Neutrophil (primary cell): Measurements from ENCODE around the gene TUBD1.
A peak's percentile ranks its signal among the peaks of the same experiment; 100 is the strongest.

Source experiments
- H3K27ac ChIP-seq: fragments of 200-600 bp; sonication (generic); 2 replicates; pipeline ENCODE4 v1.5.1; 2016; ENCODE audit warnings: mild to moderate bottlenecking, moderate library complexity
- H3K27me3 ChIP-seq: fragments of 200-600 bp; sonication (generic); 2 replicates; pipeline ENCODE4 v1.6.0; 2016; ENCODE audit warnings: mild to moderate bottlenecking
- H3K36me3 ChIP-seq: fragments of 200-600 bp; sonication (generic); 2 replicates; pipeline ENCODE4 v1.5.1; 2017
- H3K4me1 ChIP-seq, 2 experiments: fragments of 200-600 bp in 1 of 2; sonication (generic) in 1 of 2; 1 replicate in 1 of 2; 2 replicates in 1 of 2; pipeline versions ENCODE4 v1.5.1 to v1.6.1; 2013 to 2016; ENCODE audit warnings: low read depth in 1 of 2, low read length in 1 of 2, mild to moderate bottlenecking in 1 of 2, moderate library complexity in 1 of 2; ENCODE audit not compliant: control insufficient read depth in 1 of 2, insufficient read depth in 1 of 2
- H3K4me3 ChIP-seq, 2 experiments: fragments of 200-600 bp in 1 of 2; sonication (generic) in 1 of 2; 1 replicate in 1 of 2; 2 replicates in 1 of 2; pipeline ENCODE4 v1.5.1; 2013 to 2016; ENCODE audit warnings: low read depth in 1 of 2, low read length in 1 of 2, mild to moderate bottlenecking in 1 of 2, moderate library complexity in 1 of 2
- H3K9me3 ChIP-seq: fragments of 200-600 bp; sonication (generic); 2 replicates; pipeline ENCODE4 v1.5.1; 2016
- TF ChIP-seq, protein P1 (sequence below): fragments of 200-600 bp; sonication (generic); IDR thresholded peaks from 2 replicates; pipeline ENCODE4 v1.5.1; 2016; ENCODE audit warnings: antibody characterized with exemption

Gene TUBD1

GRCh38 chr17:59827721-59828477 lies 64.8 kb downstream of the TUBD1 start:
- H3K9me3 ChIP-seq, result no peaks in the 10 kb centered on the region
- no peaks in the 10 kb centered on the region for H3K27me3 ChIP-seq
- H3K27ac ChIP-seq, result peak overlapping the region; percentile 11
- TF ChIP-seq, protein P1, sequence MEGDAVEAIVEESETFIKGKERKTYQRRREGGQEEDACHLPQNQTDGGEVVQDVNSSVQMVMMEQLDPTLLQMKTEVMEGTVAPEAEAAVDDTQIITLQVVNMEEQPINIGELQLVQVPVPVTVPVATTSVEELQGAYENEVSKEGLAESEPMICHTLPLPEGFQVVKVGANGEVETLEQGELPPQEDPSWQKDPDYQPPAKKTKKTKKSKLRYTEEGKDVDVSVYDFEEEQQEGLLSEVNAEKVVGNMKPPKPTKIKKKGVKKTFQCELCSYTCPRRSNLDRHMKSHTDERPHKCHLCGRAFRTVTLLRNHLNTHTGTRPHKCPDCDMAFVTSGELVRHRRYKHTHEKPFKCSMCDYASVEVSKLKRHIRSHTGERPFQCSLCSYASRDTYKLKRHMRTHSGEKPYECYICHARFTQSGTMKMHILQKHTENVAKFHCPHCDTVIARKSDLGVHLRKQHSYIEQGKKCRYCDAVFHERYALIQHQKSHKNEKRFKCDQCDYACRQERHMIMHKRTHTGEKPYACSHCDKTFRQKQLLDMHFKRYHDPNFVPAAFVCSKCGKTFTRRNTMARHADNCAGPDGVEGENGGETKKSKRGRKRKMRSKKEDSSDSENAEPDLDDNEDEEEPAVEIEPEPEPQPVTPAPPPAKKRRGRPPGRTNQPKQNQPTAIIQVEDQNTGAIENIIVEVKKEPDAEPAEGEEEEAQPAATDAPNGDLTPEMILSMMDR, result no peak
- peaks cover 70% of the 10 kb centered on the region for H3K36me3 ChIP-seq
- H3K4me3 ChIP-seq, result no peak overlapping the region
- H3K4me1 ChIP-seq, result peaks cover 12 to 14% of the 10 kb centered on the region in 2 experiments

- no peaks in the 10 kb centered on the region for H3K9me3 ChIP-seq
- peaks cover 12 to 14% of the 10 kb centered on the region in 2 experiments for H3K4me1 ChIP-seq
- peak overlapping the region; percentile 30 for H3K27ac ChIP-seq
- H3K27me3 ChIP-seq, result no peaks in the 10 kb centered on the region
- H3K4me3 ChIP-seq, result no peak overlapping the region
- TF ChIP-seq, protein P1, result no peak
- peaks cover 77% of the 10 kb centered on the region for H3K36me3 ChIP-seq
Observed at GRCh38 chr17:59826706-59827453, 65.9 kb downstream of the TUBD1 start.

DNA sequence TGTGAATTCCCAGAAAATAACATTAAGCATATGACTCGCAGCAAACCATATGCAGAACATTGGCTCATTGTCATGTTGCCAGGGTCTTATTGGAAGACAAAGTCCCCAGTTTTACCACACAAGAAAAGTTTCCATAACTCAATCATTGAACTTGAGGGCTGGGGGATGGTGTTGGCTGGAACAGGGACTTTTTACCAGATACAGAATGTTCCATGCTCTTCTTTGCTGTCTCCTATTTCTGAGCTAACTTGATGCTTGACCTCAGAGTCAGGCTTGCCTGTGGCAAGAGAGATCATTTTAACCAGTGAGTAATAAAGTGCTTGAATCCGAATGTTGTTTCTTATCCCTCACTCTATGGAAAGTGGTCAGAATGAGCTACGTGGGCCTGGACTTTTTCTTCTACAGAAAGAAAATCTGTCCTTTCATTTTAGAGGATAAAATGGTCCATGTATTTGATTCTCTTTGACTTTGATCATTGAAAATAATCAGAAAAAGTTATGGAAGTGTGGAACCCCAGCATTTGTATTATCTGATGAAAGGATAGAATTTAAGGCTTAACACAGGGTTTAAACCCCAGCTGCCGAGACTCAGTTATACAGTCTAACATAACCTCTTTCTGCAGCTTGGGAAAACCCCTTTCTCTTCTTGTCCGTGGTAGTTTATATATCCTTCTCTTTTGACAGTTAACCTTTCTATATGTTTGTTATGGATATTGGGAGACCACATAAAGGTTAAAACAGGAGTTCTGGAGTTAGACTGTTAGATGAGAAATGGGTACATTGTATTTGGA lies 67.0 kb downstream of the TUBD1 start:
- Histone ChIP-seq H3K27ac (peak overlapping the region; percentile 9), H3K4me3 (no peak overlapping the region), H3K4me1 (peaks cover 12 to 14% of the 10 kb centered on the region in 2 experiments), H3K27me3 (no peaks in the 10 kb centered on the region), H3K36me3 (peaks cover 82% of the 10 kb centered on the region), H3K9me3 (no peaks in the 10 kb centered on the region)
- TF ChIP-seq, protein P1, result no peak

GRCh38 chr17:59815965-59816364 lies 76.8 kb downstream of the TUBD1 start:
- H3K4me3 ChIP-seq, result no peak overlapping the region
- no peaks in the 10 kb centered on the region for H3K9me3 ChIP-seq
- no peaks in the 10 kb centered on the region for H3K4me1 ChIP-seq
- H3K36me3 ChIP-seq, result peaks cover 95% of the 10 kb centered on the region
- H3K27me3 ChIP-seq, result no peaks in the 10 kb centered on the region
- no peak overlapping the region for H3K27ac ChIP-seq
- TF ChIP-seq, protein P1, result no peak

DNA sequence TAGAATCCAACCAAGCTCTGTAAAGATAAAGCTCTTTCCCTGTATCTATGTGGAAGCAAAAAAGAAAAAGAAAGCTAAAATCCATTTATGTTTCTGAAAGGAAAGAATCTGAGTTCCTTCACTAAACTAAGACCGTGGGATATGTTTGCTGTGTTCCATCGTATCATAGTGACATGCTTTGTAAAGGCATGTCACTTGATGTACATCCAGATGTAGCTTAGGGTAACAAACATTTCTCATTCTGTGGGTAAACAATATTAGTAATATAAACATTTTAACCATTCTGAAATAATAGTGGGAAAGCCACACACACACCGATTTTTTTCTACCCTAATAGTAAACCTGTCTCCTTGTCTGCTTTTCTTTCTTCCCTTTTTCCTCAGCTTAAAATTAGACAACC lies 78.1 kb downstream of the TUBD1 start:
- TF ChIP-seq, protein P1, result no peak
- Histone ChIP-seq H3K27me3 (no peaks in the 10 kb centered on the region), H3K36me3 (peaks cover 96% of the 10 kb centered on the region), H3K4me1 (no peaks in the 10 kb centered on the region), H3K4me3 (no peak overlapping the region), H3K27ac (peak overlapping the region; percentile 5), H3K9me3 (no peaks in the 10 kb centered on the region)
